Mesenchymal stem cell (in vitro differentiated cells and primary cell): ENCODE measurements around the gene ERVH48-1.
"Not testable (repeated sequence)": the region's sequence is repeated elsewhere in the genome, so short reads cannot be mapped to it uniquely, and the experiment has no call there.

Experiments
- DNase-seq: peaks from one replicate; pipeline ENCODE4 v3.0.0-alpha.2; 2013
- H2AFZ ChIP-seq: one replicate; pipeline ENCODE4 v1.6.1; 2013; ENCODE audit warnings: low read depth, mild to moderate bottlenecking, control low read depth, inconsistent platforms, low read length, moderate library complexity
- H2AK5ac ChIP-seq: 2 replicates; pipeline ENCODE4 v1.6.1; 2013; ENCODE audit warnings: low read length, moderate library complexity, mild to moderate bottlenecking, inconsistent platforms; ENCODE audit not compliant: severe bottlenecking
- H2BK120ac ChIP-seq: one replicate; pipeline ENCODE4 v1.6.1; 2013; ENCODE audit warnings: low read depth, mild to moderate bottlenecking, inconsistent platforms, low read length, moderate library complexity
- H2BK12ac ChIP-seq, 2 experiments: one replicate each; pipeline ENCODE4 v1.6.1; 2013; ENCODE audit warnings: inconsistent platforms in 2 of 2, low read length in 2 of 2, mild to moderate bottlenecking in 2 of 2, moderate library complexity in 2 of 2, control low read depth in 1 of 2
- H2BK15ac ChIP-seq: one replicate; pipeline ENCODE4 v1.6.1; 2013; ENCODE audit warnings: mild to moderate bottlenecking, low read depth, inconsistent platforms; ENCODE audit not compliant: poor library complexity, severe bottlenecking
- H2BK5ac ChIP-seq: 2 replicates; pipeline ENCODE4 v1.6.1; 2013; ENCODE audit warnings: low read depth, mild to moderate bottlenecking, low read length, control low read depth, inconsistent platforms; ENCODE audit not compliant: poor library complexity, severe bottlenecking
- H3K14ac ChIP-seq, 2 experiments: one replicate each; pipeline ENCODE4 v1.6.1; 2013; ENCODE audit warnings: inconsistent platforms in 2 of 2, low read length in 2 of 2, control low read depth in 1 of 2, mild to moderate bottlenecking in 1 of 2, moderate library complexity in 1 of 2
- H3K18ac ChIP-seq, 2 experiments: one replicate each; pipeline ENCODE4 v1.6.1; 2013; ENCODE audit warnings: inconsistent platforms in 2 of 2, low read length in 2 of 2, control low read depth in 1 of 2, low read depth in 1 of 2, mild to moderate bottlenecking in 1 of 2
- H3K23ac ChIP-seq, 2 experiments: one replicate each; pipeline ENCODE4 v1.6.1; 2013; ENCODE audit warnings: inconsistent platforms in 2 of 2, low read length in 2 of 2, mild to moderate bottlenecking in 2 of 2, moderate library complexity in 2 of 2, control low read depth in 1 of 2
- H3K27ac ChIP-seq: 2 replicates; pipeline ENCODE4 v1.5.1; 2013; ENCODE audit warnings: mild to moderate bottlenecking, moderate library complexity, low read length, control low read depth, inconsistent platforms; ENCODE audit not compliant: poor library complexity, severe bottlenecking
- H3K27me3 ChIP-seq, 2 experiments: 2 replicates each; pipeline versions ENCODE4 v1.6.1 to v1.7.0; 2013; ENCODE audit warnings: low read length in 2 of 2, mild to moderate bottlenecking in 2 of 2, moderate library complexity in 2 of 2, control low read depth in 1 of 2, inconsistent platforms in 1 of 2; ENCODE audit not compliant: control insufficient read depth in 1 of 2, insufficient read depth in 1 of 2
- H3K36me3 ChIP-seq, 2 experiments: 2 replicates each; pipeline versions ENCODE4 v1.6.1 to v1.7.0; 2013; ENCODE audit warnings: low read length in 2 of 2, control low read depth in 1 of 2, inconsistent platforms in 1 of 2, low read depth in 1 of 2, mild to moderate bottlenecking in 1 of 2; ENCODE audit not compliant: insufficient read depth in 2 of 2, control insufficient read depth in 1 of 2
- H3K4ac ChIP-seq, 2 experiments: one replicate each; pipeline ENCODE4 v1.6.1; 2013; ENCODE audit warnings: inconsistent platforms in 2 of 2, low read length in 2 of 2, mild to moderate bottlenecking in 2 of 2, moderate library complexity in 2 of 2, control low read depth in 1 of 2, low read depth in 1 of 2
- H3K4me1 ChIP-seq: 2 replicates; pipeline ENCODE4 v1.6.1; 2013; ENCODE audit warnings: low read depth, low read length, control low read depth; ENCODE audit not compliant: control insufficient read depth, insufficient read depth
- H3K4me2 ChIP-seq: 2 replicates; pipeline ENCODE4 v1.6.1; 2013; ENCODE audit warnings: low read length, mild to moderate bottlenecking, inconsistent platforms; ENCODE audit not compliant: poor library complexity, severe bottlenecking
- H3K4me3 ChIP-seq, 2 experiments: 2 replicates each; pipeline versions ENCODE4 v1.5.1 to v1.7.0; 2013; ENCODE audit warnings: low read length in 2 of 2, mild to moderate bottlenecking in 2 of 2, control low read depth in 1 of 2, low read depth in 1 of 2; ENCODE audit not compliant: insufficient read depth in 1 of 2
- H3K79me1 ChIP-seq: replicated peaks from 2 replicates; pipeline ENCODE4 v1.6.1; 2013; ENCODE audit warnings: mild to moderate bottlenecking, control low read depth, low read length, inconsistent platforms; ENCODE audit not compliant: poor library complexity, severe bottlenecking
- H3K9ac ChIP-seq: 2 replicates; pipeline ENCODE4 v1.7.0; 2013; ENCODE audit warnings: mild to moderate bottlenecking, low read length, moderate library complexity
- H3K9me3 ChIP-seq: 2 replicates; pipeline ENCODE4 v1.7.0; 2013; ENCODE audit warnings: mild to moderate bottlenecking, low read length; ENCODE audit not compliant: control insufficient read depth
- H4K8ac ChIP-seq: one replicate; pipeline ENCODE4 v1.6.1; 2013; ENCODE audit warnings: inconsistent platforms, mild to moderate bottlenecking, low read length, moderate library complexity
- H4K91ac ChIP-seq: one replicate; pipeline ENCODE4 v1.6.1; 2013; ENCODE audit warnings: mild to moderate bottlenecking, low read length, inconsistent platforms
- WGBS: methylation state at CpG from one replicate; pipeline ENCODE4 v1.1.7; 2013; ENCODE audit warnings: mixed read lengths; 5-methylcytosine and 5-hydroxymethylcytosine counted together

The ERVH48-1 gene

DNA sequence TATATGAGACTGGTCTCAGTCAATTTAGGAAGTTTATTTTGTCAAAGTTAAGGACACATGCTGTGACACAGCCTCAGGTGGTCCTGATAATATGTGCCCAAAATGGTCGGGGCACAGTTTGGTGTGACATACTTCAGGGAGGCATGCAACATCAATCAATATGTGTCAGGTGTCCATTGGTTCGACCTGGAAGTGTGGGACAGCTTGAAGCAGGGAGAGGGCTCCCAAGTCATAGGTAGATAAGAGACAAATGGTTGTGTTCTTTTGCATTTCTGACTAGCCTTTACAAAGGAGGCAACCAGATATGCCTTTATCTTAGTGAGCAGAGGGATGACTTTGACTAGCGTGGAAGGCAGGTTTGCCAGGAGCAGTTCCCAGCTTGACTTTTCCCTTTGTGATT is 4.5 kb upstream of the ERVH48-1 start:
- Histone ChIP-seq H3K79me1 (no peaks in the 10 kb centered on the region), H2BK15ac (no peak overlapping the region), H3K4ac (no peak overlapping the region), H3K4me3 (no peak overlapping the region), H2BK5ac (no peak overlapping the region), H3K9me3 (no peaks in the 10 kb centered on the region), H4K8ac (no peak overlapping the region), H3K27ac (no peak overlapping the region), H3K36me3 (peaks cover 0 to 3% of the 10 kb centered on the region in 2 experiments), H4K91ac (peak overlapping the region; percentile 6), H2BK120ac (no peak overlapping the region), H3K23ac (no peak overlapping the region), H3K14ac (no peak overlapping the region), H3K27me3 (no peaks in the 10 kb centered on the region), H3K4me1 (peaks cover 1% of the 10 kb centered on the region), H3K4me2 (no peak overlapping the region), H2AFZ (no peak overlapping the region), H2BK12ac (no peak overlapping the region), H2AK5ac (no peak overlapping the region), H3K9ac (no peak overlapping the region), H3K18ac (no peak overlapping the region)
- WGBS, result 54% methylated on average over 3 of the region's 3 CpGs
- DNase-seq, result no peak

DNA sequence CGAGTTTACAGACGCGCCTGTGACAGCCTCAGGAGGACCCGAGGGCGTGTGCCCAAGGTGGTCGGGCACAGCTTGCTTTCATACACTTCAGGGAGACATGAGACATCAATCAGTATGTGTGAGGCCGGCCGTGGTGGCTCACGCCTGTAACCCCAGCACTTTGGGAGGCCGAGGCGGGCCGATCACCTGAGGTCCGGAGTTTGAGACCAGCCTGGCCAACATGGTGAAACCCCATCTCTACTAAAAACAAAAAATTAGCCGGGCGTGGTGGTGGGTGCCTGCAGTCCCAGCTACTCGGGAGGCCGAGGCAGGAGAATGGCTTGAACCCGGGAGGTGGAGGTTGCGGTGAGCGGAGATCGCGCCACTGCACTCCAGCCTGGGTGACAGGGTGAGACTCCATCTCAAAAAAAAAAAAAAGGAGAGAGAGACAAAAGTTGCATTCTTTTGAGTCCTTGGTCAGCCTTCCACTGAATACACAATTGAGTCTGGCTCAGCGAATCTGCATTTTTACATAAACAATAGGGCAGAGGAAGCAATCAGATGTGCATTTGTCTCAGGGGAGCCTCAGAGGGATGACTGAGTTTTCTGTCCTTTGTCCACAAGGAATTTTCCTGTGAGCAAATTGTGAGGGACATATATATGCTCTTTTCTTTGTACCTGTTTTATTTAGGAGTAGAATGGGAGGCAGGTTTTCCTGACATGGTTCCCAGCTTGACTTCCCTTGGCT is 2.2 kb upstream of the ERVH48-1 start:
- not testable (repeated sequence) for H3K23ac ChIP-seq, H3K79me1 ChIP-seq, H3K27me3 ChIP-seq, H3K27ac ChIP-seq, H3K14ac ChIP-seq, H2AFZ ChIP-seq, H2AK5ac ChIP-seq, H3K36me3 ChIP-seq, H3K4ac ChIP-seq, H3K9ac ChIP-seq, H2BK15ac ChIP-seq, H3K4me1 ChIP-seq, H3K4me2 ChIP-seq, DNase-seq, H4K8ac ChIP-seq, H3K4me3 ChIP-seq, H3K9me3 ChIP-seq, H2BK5ac ChIP-seq, H2BK120ac ChIP-seq
- Histone ChIP-seq H2BK12ac (peak overlapping the region in 1 of 2 experiments; percentile 77), H4K91ac (peak overlapping the region; percentile 66), H3K18ac (peak overlapping the region in 1 of 2 experiments; percentile 20)
- 95% methylated on average over 23 of the region's 23 CpGs for WGBS

GRCh38 chr21:42924433-42924751 is 1.0 kb downstream of the ERVH48-1 start:
- Histone ChIP-seq H3K9ac (peak overlapping the region; percentile 66), H3K4me1 (peaks cover 6% of the 10 kb centered on the region), H3K79me1 (peaks cover 4% of the 10 kb centered on the region), H3K23ac (no peak overlapping the region), H2BK120ac (peak overlapping the region; percentile 67), H2BK12ac (peak overlapping the region; percentile 73 to 77), H3K4ac (peak overlapping the region; percentile 83 to 85), H4K8ac (peak overlapping the region; percentile 99), H3K4me2 (no peak overlapping the region), H3K4me3 (no peak overlapping the region), H2BK15ac (peak overlapping the region; percentile 93), H4K91ac (peak overlapping the region; percentile 81), H3K27me3 (no peaks in the 10 kb centered on the region), H2BK5ac (peak overlapping the region; percentile 74), H3K36me3 (peaks cover 0 to 3% of the 10 kb centered on the region in 2 experiments), H2AK5ac (peak overlapping the region; percentile 94), H2AFZ (peak overlapping the region; percentile 82), H3K18ac (peak overlapping the region; percentile 77 to 80), H3K14ac (peak overlapping the region in 1 of 2 experiments; percentile 49), H3K27ac (no peak overlapping the region), H3K9me3 (no peaks in the 10 kb centered on the region)
- DNase-seq, result no peak
- WGBS, result 85% methylated on average over 6 of the region's 6 CpGs

- H2AK5ac ChIP-seq, result peak overlapping the region; percentile 94
- peak overlapping the region; percentile 55 for H3K4me2 ChIP-seq
- peak overlapping the region; percentile 73 to 77 for H2BK12ac ChIP-seq
- H2BK120ac ChIP-seq, result peak overlapping the region; percentile 67
- H3K4me3 ChIP-seq, result no peak overlapping the region
- H2AFZ ChIP-seq, result peak overlapping the region; percentile 82
- H3K27ac ChIP-seq, result no peak overlapping the region
- peaks cover 4% of the 10 kb centered on the region for H3K79me1 ChIP-seq
- peak overlapping the region; percentile 66 for H3K9ac ChIP-seq
- peak overlapping the region; percentile 74 for H2BK5ac ChIP-seq
- H3K23ac ChIP-seq, result no peak overlapping the region
- no peaks in the 10 kb centered on the region for H3K27me3 ChIP-seq
- 26% methylated on average over 18 of the region's 18 CpGs for WGBS
- peak; percentile 89 for DNase-seq
- H2BK15ac ChIP-seq, result peak overlapping the region; percentile 96
- H3K36me3 ChIP-seq, result peaks cover 0 to 3% of the 10 kb centered on the region in 2 experiments
- H3K4me1 ChIP-seq, result peaks cover 6% of the 10 kb centered on the region
- H3K4ac ChIP-seq, result peak overlapping the region; percentile 83 to 85
- peak overlapping the region; percentile 81 for H4K91ac ChIP-seq
- peak overlapping the region; percentile 77 to 80 for H3K18ac ChIP-seq
- no peaks in the 10 kb centered on the region for H3K9me3 ChIP-seq
- peak overlapping the region; percentile 99 for H4K8ac ChIP-seq
- peak overlapping the region in 1 of 2 experiments; percentile 49 for H3K14ac ChIP-seq
Measured at GRCh38 chr21:42923553-42924432, 1.6 kb downstream of the ERVH48-1 start.
